ENCODE results near the gene MPND. TPM values are rescaled to one million over a fixed set of nuclear protein-coding genes. Genes with fewer than 3 reads are reported as not detected.

MPND gene
- polyA plus RNA-seq, 4 donors: 20.9 to 45.1 (median 35.4) TPM

- FAIRE-seq: no peak
- WGBS, 3 donors: 91 to 94% (median 93%) methylated on average over 16 of the region's 16 CpGs
- H3K27me3 ChIP-seq (ENCODE audit: control insufficient read depth in 3 of 3, insufficient read depth in 3 of 3, low read length in 3 of 3): no peaks in the 10 kb centered on the region
- H3K27ac ChIP-seq (ENCODE audit: low read depth in 1 of 3, low read length in 2 of 3): no peak overlapping the region
- peaks cover 14 to 91% (median 16%) of the 10 kb centered on the region in 3 donors for H3K36me3 ChIP-seq (ENCODE audit: control insufficient read depth in 3 of 3, insufficient read depth in 2 of 3, low read depth in 1 of 3, low read length in 3 of 3)
- no peaks in the 10 kb centered on the region for H3K9me3 ChIP-seq (ENCODE audit: control insufficient read depth in 2 of 2, insufficient read depth in 1 of 2, low read depth in 1 of 2, low read length in 1 of 2)
- H3K4me3 ChIP-seq (ENCODE audit: low read depth in 1 of 3, low read length in 3 of 3): no peak overlapping the region
- peaks cover 0 to 8% (median 0%) of the 10 kb centered on the region in 3 donors for H3K4me1 ChIP-seq (ENCODE audit: control insufficient read depth in 3 of 3, insufficient read depth in 2 of 3, low read depth in 1 of 3, low read length in 2 of 3)
- DNase-seq: no peak
These were observed 14.6 kb downstream of the MPND start for GRCh38 chr19:4357921-4358326.

GRCh38 chr19:4358709-4359626 is 15.6 kb downstream of the MPND start:
- FAIRE-seq (no peak), DNase-seq (no peak)
- no peaks in the 10 kb centered on the region for H3K27me3 ChIP-seq (ENCODE audit: control insufficient read depth in 3 of 3, insufficient read depth in 3 of 3, low read length in 3 of 3)
- H3K27ac ChIP-seq (ENCODE audit: low read depth in 1 of 3, low read length in 2 of 3): no peak overlapping the region
- peaks cover 0 to 8% (median 0%) of the 10 kb centered on the region in 3 donors for H3K4me1 ChIP-seq (ENCODE audit: control insufficient read depth in 3 of 3, insufficient read depth in 2 of 3, low read depth in 1 of 3, low read length in 2 of 3)
- 86 to 89% (median 88%) methylated on average over 25 of the region's 25 CpGs for WGBS, 3 donors
- no peak overlapping the region for H3K4me3 ChIP-seq (ENCODE audit: low read depth in 1 of 3, low read length in 3 of 3)
- peaks cover 20 to 95% (median 21%) of the 10 kb centered on the region in 3 donors for H3K36me3 ChIP-seq (ENCODE audit: control insufficient read depth in 3 of 3, insufficient read depth in 2 of 3, low read depth in 1 of 3, low read length in 3 of 3)
- H3K9me3 ChIP-seq (ENCODE audit: control insufficient read depth in 2 of 2, insufficient read depth in 1 of 2, low read depth in 1 of 2, low read length in 1 of 2): no peaks in the 10 kb centered on the region

- no peak overlapping the region for H3K4me3 ChIP-seq (ENCODE audit: low read depth in 1 of 3, low read length in 3 of 3)
- no peak for DNase-seq
- peaks cover 0 to 8% (median 0%) of the 10 kb centered on the region in 3 donors for H3K4me1 ChIP-seq (ENCODE audit: control insufficient read depth in 3 of 3, insufficient read depth in 2 of 3, low read depth in 1 of 3, low read length in 2 of 3)
- 80 to 84% (median 81%) methylated on average over 13 of the region's 13 CpGs for WGBS, 3 donors
- H3K36me3 ChIP-seq (ENCODE audit: control insufficient read depth in 3 of 3, insufficient read depth in 2 of 3, low read depth in 1 of 3, low read length in 3 of 3): peaks cover 19 to 95% (median 24%) of the 10 kb centered on the region in 3 donors
- FAIRE-seq: no peak
- H3K9me3 ChIP-seq (ENCODE audit: control insufficient read depth in 2 of 2, insufficient read depth in 1 of 2, low read depth in 1 of 2, low read length in 1 of 2): no peaks in the 10 kb centered on the region
- H3K27ac ChIP-seq (ENCODE audit: low read depth in 1 of 3, low read length in 2 of 3): no peak overlapping the region
- H3K27me3 ChIP-seq (ENCODE audit: control insufficient read depth in 3 of 3, insufficient read depth in 3 of 3, low read length in 3 of 3): no peaks in the 10 kb centered on the region
These were observed 16.3 kb downstream of the MPND start for GRCh38 chr19:4359627-4360000.

- 70 to 89% (median 83%) methylated on average over 9 of the region's 9 CpGs for WGBS, 3 donors
- no peaks in the 10 kb centered on the region for H3K9me3 ChIP-seq (ENCODE audit: control insufficient read depth in 2 of 2, insufficient read depth in 1 of 2, low read depth in 1 of 2, low read length in 1 of 2)
- FAIRE-seq: no peak
- no peak overlapping the region for H3K4me3 ChIP-seq (ENCODE audit: low read depth in 1 of 3, low read length in 3 of 3)
- DNase-seq: no peak
- H3K4me1 ChIP-seq (ENCODE audit: control insufficient read depth in 3 of 3, insufficient read depth in 2 of 3, low read depth in 1 of 3, low read length in 2 of 3): peaks cover 0 to 8% (median 0%) of the 10 kb centered on the region in 3 donors
- no peaks in the 10 kb centered on the region for H3K27me3 ChIP-seq (ENCODE audit: control insufficient read depth in 3 of 3, insufficient read depth in 3 of 3, low read length in 3 of 3)
- H3K27ac ChIP-seq (ENCODE audit: low read depth in 1 of 3, low read length in 2 of 3): peak overlapping the region in 1 of 3 donors; percentile 48
- peaks cover 19 to 95% (median 24%) of the 10 kb centered on the region in 3 donors for H3K36me3 ChIP-seq (ENCODE audit: control insufficient read depth in 3 of 3, insufficient read depth in 2 of 3, low read depth in 1 of 3, low read length in 3 of 3)
These were observed 16.8 kb downstream of the MPND start for GRCh38 chr19:4360081-4360569.

GRCh38 chr19:4360641-4361151 is 17.3 kb downstream of the MPND start:
- Histone ChIP-seq H3K27me3 (ENCODE audit: control insufficient read depth in 3 of 3, insufficient read depth in 3 of 3, low read length in 3 of 3) (no peaks in the 10 kb centered on the region), H3K4me1 (ENCODE audit: control insufficient read depth in 3 of 3, insufficient read depth in 2 of 3, low read depth in 1 of 3, low read length in 2 of 3) (peaks cover 0 to 8% (median 0%) of the 10 kb centered on the region in 3 donors), H3K9me3 (ENCODE audit: control insufficient read depth in 2 of 2, insufficient read depth in 1 of 2, low read depth in 1 of 2, low read length in 1 of 2) (no peaks in the 10 kb centered on the region), H3K4me3 (ENCODE audit: low read depth in 1 of 3, low read length in 3 of 3) (no peak overlapping the region), H3K27ac (ENCODE audit: low read depth in 1 of 3, low read length in 2 of 3) (peak overlapping the region in 1 of 3 donors; percentile 48), H3K36me3 (ENCODE audit: control insufficient read depth in 3 of 3, insufficient read depth in 2 of 3, low read depth in 1 of 3, low read length in 3 of 3) (peaks cover 19 to 99% (median 24%) of the 10 kb centered on the region in 3 donors)
- DNase-seq (peak in 1 of 2 donors; percentile 49), FAIRE-seq (no peak)
- WGBS, 3 donors: 69 to 70% (median 69%) methylated on average over 12 of the region's 12 CpGs

GRCh38 chr19:4361152-4362046 is 18.0 kb downstream of the MPND start:
- no peaks in the 10 kb centered on the region for H3K27me3 ChIP-seq (ENCODE audit: control insufficient read depth in 3 of 3, insufficient read depth in 3 of 3, low read length in 3 of 3)
- peak overlapping the region in 1 of 3 donors; percentile 38 for H3K27ac ChIP-seq (ENCODE audit: low read depth in 1 of 3, low read length in 2 of 3)
- peaks cover 22 to 99% (median 24%) of the 10 kb centered on the region in 3 donors for H3K36me3 ChIP-seq (ENCODE audit: control insufficient read depth in 3 of 3, insufficient read depth in 2 of 3, low read depth in 1 of 3, low read length in 3 of 3)
- no peaks in the 10 kb centered on the region for H3K9me3 ChIP-seq (ENCODE audit: control insufficient read depth in 2 of 2, insufficient read depth in 1 of 2, low read depth in 1 of 2, low read length in 1 of 2)
- H3K4me1 ChIP-seq (ENCODE audit: control insufficient read depth in 3 of 3, insufficient read depth in 2 of 3, low read depth in 1 of 3, low read length in 2 of 3): peaks cover 0 to 8% (median 0%) of the 10 kb centered on the region in 3 donors
- 86 to 90% (median 86%) methylated on average over 45 to 50 of the region's 50 CpGs for WGBS, 3 donors
- no peak for DNase-seq
- FAIRE-seq: no peak
- no peak overlapping the region for H3K4me3 ChIP-seq (ENCODE audit: low read depth in 1 of 3, low read length in 3 of 3)

- WGBS, 3 donors: 83 to 86% (median 86%) methylated on average over 32 of the region's 32 CpGs
- H3K4me3 ChIP-seq (ENCODE audit: low read depth in 1 of 3, low read length in 3 of 3): no peak overlapping the region
- H3K27me3 ChIP-seq (ENCODE audit: control insufficient read depth in 3 of 3, insufficient read depth in 3 of 3, low read length in 3 of 3): no peaks in the 10 kb centered on the region
- H3K4me1 ChIP-seq (ENCODE audit: control insufficient read depth in 3 of 3, insufficient read depth in 2 of 3, low read depth in 1 of 3, low read length in 2 of 3): peaks cover 0 to 8% (median 0%) of the 10 kb centered on the region in 3 donors
- FAIRE-seq (no peak), DNase-seq (no peak)
- peaks cover 22 to 100% (median 24%) of the 10 kb centered on the region in 3 donors for H3K36me3 ChIP-seq (ENCODE audit: control insufficient read depth in 3 of 3, insufficient read depth in 2 of 3, low read depth in 1 of 3, low read length in 3 of 3)
- no peak overlapping the region for H3K27ac ChIP-seq (ENCODE audit: low read depth in 1 of 3, low read length in 2 of 3)
- no peaks in the 10 kb centered on the region for H3K9me3 ChIP-seq (ENCODE audit: control insufficient read depth in 2 of 2, insufficient read depth in 1 of 2, low read depth in 1 of 2, low read length in 1 of 2)
These were observed 18.9 kb downstream of the MPND start for GRCh38 chr19:4362101-4362828.

All from small intestine (tissue), 7 donors.